GM03348 (cell line): ENCODE data around the gene MAFG.

Experiments
- DNase-seq: peaks from one replicate; pipeline ENCODE4 v3.0.0; 2012; ENCODE audit warnings: low spot score

MAFG gene

GRCh38 chr17:81868674-81869220, 58.8 kb downstream of the MAFG start:
- peak; percentile 86 for DNase-seq
